HFF-Myc (cell line): ENCODE measurements around the gene LBX1.

Source experiments
- DNase-seq: peaks from one replicate; pipeline ENCODE4 v3.0.0-alpha.2; 2011; ENCODE audit warnings: low read depth; ENCODE audit errors: extremely low read depth
- H3K4me3 ChIP-seq: replicated peaks from 2 replicates; pipeline ENCODE4 v1.5.1; 2011; ENCODE audit warnings: low read depth, mild to moderate bottlenecking, control low read depth, low read length
- CTCF ChIP-seq: IDR thresholded peaks from 2 replicates; pipeline ENCODE4 v1.5.1; 2012; ENCODE audit warnings: mild to moderate bottlenecking, low read depth, low read length, control low read depth; ENCODE audit errors: missing control alignments

Gene LBX1

GRCh38 chr10:101231092-101231491 lies 1.8 kb upstream of the LBX1 start:
- no peak for TF ChIP-seq CTCF
- no peak for DNase-seq
- no peak overlapping the region for H3K4me3 ChIP-seq

DNA sequence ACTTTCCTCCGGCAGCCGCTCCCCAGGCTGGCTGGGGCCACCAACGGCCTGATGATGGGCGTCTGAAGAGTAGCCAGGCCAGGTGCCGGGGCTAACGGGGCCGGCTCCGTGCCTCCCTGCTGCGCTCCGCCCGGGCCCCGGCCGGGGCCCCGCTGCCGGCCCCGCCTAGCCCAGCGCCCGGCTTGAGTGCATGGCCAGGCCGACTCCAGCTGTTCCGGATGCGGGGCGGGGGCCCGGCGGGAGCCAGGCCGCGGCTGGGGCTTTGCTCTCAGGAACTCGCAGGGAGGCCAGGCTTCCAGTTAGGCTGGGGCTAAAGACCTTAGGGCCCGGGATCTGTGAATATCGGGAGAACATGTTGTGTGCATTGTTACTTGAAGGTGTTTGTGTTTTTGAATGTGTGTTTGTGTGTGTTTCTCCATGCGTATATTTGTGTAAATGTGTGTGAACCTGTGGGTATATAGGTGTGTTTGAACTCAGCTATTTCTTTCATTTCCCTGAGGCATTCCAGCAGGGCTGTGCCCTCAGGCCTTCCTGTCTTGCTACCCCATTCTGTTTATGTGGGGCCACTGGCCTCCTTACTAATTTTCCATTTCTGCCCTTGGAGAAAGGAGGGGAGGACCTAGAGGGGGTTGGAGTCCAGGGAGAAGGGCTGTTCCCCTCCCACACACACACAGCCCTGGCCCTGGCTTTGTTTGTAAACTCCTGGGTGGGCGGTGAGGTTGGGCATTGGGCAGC lies 1.1 kb upstream of the LBX1 start:
- no peak for TF ChIP-seq CTCF
- H3K4me3 ChIP-seq, result no peak overlapping the region
- no peak for DNase-seq

- no peak overlapping the region for H3K4me3 ChIP-seq
- TF ChIP-seq CTCF, result no peak
- no peak for DNase-seq
Measured at GRCh38 chr10:101228966-101229265, 347 bp downstream of the LBX1 start.

DNA sequence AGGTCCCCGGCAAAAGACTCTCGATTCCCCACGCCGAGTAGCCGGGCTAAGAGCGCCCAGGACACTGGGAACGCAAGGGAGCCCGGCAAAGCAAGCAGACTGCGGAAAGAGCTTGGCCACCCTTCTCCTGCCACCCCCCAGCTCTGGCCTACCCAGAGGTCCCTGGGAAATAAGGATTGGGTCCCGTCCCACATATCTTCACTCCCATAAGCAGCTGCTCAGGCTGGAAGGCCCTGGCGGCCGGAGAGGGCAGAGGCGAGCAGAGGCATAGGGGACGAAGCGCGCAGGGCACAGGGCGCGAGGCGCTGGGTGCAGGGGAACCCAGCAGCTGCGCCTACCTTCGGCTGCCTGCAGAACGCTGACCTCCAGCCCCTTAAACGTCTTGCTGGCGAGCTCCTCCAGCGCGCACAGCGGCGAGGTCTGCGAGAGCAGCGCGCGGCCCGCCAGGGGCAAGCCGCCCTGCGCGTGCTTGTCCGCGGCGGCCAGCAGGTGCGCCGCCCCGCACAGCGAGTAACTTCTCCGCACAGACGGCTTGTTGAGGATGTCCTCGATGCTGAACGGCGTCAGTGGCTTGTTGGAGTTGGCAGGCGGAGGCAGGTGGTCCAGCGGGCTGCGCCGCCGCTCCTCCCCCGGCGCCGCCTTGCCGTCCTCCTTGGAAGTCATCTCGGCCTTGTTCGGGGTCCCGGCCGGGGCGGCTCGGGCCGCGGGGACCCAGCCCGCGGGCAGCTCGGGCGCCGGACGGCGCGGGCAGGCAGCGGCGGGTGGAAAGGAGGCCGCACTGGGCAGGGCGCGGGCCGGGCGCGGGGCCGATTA lies 904 bp downstream of the LBX1 start:
- no peak for DNase-seq
- no peak for TF ChIP-seq CTCF
- H3K4me3 ChIP-seq, result no peak overlapping the region

- DNase-seq, result no peak
- no peak overlapping the region for H3K4me3 ChIP-seq
- TF ChIP-seq CTCF, result no peak
Measured at GRCh38 chr10:101227429-101228152, 1.7 kb downstream of the LBX1 start.

DNA sequence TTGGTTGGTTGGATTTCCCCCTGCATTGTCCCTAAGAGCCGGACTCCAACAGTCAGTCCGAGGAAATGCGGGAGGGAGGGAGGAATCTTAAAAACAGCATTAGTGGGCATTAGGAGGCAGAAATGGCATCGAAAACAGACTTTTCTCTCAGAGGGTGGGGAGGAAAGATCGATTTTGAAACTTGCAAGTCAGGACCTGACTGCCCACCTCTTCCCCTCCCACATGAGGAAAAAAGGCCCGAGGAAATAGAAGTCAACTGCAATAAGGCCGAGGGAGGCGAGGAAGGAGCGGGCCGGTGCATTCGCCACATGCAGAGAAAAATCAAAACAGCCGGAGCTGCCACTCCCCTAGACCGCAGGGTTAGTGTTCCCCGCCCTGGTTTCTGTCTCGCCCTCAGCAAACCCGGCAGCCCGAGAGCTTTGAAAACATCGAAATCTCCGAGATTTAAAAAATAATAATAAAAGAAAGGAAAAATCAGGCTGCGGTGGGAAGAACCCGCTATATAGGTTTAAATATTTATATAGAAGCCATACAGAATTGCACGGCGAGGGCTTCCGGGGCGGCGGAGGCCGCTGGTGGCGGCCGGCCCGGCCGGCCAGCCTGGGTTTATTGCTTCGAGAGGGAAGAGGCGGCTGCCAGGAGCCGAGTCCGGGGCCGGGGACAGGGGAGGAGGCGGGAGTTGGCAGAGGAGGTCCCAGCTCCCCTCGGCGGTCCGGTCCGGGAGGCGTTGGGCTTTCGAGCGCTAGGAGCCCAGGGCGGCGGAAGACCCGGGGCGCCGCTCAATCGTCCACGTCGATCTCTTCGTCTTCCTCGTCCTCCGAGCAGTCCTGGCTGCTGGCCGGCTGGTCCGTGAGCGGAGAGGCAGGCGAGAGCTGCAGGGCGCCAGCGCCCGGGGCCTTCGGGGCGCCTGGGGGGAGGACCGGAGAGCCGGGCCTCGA lies 2.5 kb downstream of the LBX1 start:
- no peak for TF ChIP-seq CTCF
- no peak overlapping the region for H3K4me3 ChIP-seq
- no peak for DNase-seq
